GM12878 (cell line): ENCODE data around the gene VCL. TPM values are rescaled to one million over a fixed set of nuclear protein-coding genes. Genes with fewer than 3 reads are reported as not detected.

Source experiments
- ATAC-seq: fragments of 200-7000 bp; cut with Tn5 transposase; 3 replicates; pipeline ENCODE4 v1.9.1; 2020; ENCODE audit warnings: mild to moderate bottlenecking, moderate library complexity
- BruUV-seq: library from RNA; stranded (reverse); fragments of 400-500 nt; replicated peaks from 2 replicates; lab custom pipeline; 2021; lab: Mats Ljungman, UMichigan
- CTCF ChIA-PET: fragments of 300-600 bp; sonication (Branson Sonifier 250); formaldehyde crosslinking; extraction: SDS; loops from one replicate; lab custom pipeline; 2021; ENCODE audit warnings: inconsistent platforms; lab: Yijun Ruan, JAX
- POLR2A ChIA-PET: fragments of 350-600 bp; formaldehyde crosslinking; extraction: SDS; loops from one replicate; lab custom pipeline; 2021; ENCODE audit warnings: inconsistent platforms; lab: Charles Lee
- RAD21 ChIA-PET: fragments of 300-600 bp; sonication (Branson Sonifier 250); formaldehyde crosslinking; loops from one replicate; lab custom pipeline; 2023; ENCODE audit warnings: antibody characterized with exemption; ENCODE audit not compliant: unreplicated experiment; lab: Charles Lee
- SMC1A ChIA-PET: fragments of 300-600 bp; sonication (Branson Sonifier 250); formaldehyde crosslinking; loops from one replicate; lab custom pipeline; 2023; ENCODE audit not compliant: unreplicated experiment, uncharacterized antibody; lab: Charles Lee
- DNase-seq: peaks from one replicate; pipeline ENCODE4 v3.0.0-alpha.2; 2011; ENCODE audit warnings: low read depth, low spot score
- FAIRE-seq: peaks from 3 replicates; lab custom pipeline; 2011; peaks lifted over from hg19 to GRCh38; lab: Jason Lieb, UNC
- H2AFZ ChIP-seq: 2 replicates; pipeline ENCODE4 v1.6.0; 2011; ENCODE audit warnings: low read depth, low read length, control low read depth; ENCODE audit not compliant: control insufficient read depth
- H3K27ac ChIP-seq: 2 replicates; pipeline ENCODE4 v1.5.1; 2011; ENCODE audit warnings: control low read depth; ENCODE audit not compliant: control insufficient read depth, insufficient read depth
- H3K27me3 ChIP-seq, 2 experiments: replicated peaks in 1 of 2; 2 replicates each; pipeline versions ENCODE4 v1.6.0 to v1.6.1; 2011; ENCODE audit warnings: low read length in 1 of 2; ENCODE audit not compliant: control insufficient read depth in 2 of 2, insufficient read depth in 2 of 2
- H3K36me3 ChIP-seq, 2 experiments: 2 replicates each; pipeline ENCODE4 v1.5.1; 2011; ENCODE audit warnings: low read length in 1 of 2; ENCODE audit not compliant: control insufficient read depth in 2 of 2, insufficient read depth in 2 of 2
- H3K4me1 ChIP-seq: 2 replicates; pipeline ENCODE4 v1.6.1; 2011; ENCODE audit warnings: mild to moderate bottlenecking, low read length, moderate library complexity, mixed read lengths; ENCODE audit not compliant: control insufficient read depth, insufficient read depth
- H3K4me2 ChIP-seq: 2 replicates; pipeline ENCODE4 v1.6.0; 2011; ENCODE audit warnings: control low read depth; ENCODE audit not compliant: control insufficient read depth, insufficient read depth
- H3K4me3 ChIP-seq: fragments of 200-600 bp; sonication (generic); 2 replicates; pipeline ENCODE4 v1.5.1; 2016
- H3K79me2 ChIP-seq: 2 replicates; pipeline ENCODE4 v1.6.0; 2011; ENCODE audit warnings: low read length; ENCODE audit not compliant: control insufficient read depth, insufficient read depth
- H3K9ac ChIP-seq: 2 replicates; pipeline ENCODE4 v1.8.0; 2011; ENCODE audit warnings: low read length, control low read depth, mixed read lengths; ENCODE audit not compliant: control insufficient read depth, insufficient read depth
- H3K9me3 ChIP-seq: replicated peaks from 3 replicates; pipeline ENCODE4 v1.5.1; 2011; ENCODE audit warnings: mild to moderate bottlenecking, low read length; ENCODE audit not compliant: control insufficient read depth, insufficient read depth
- H4K20me1 ChIP-seq: 2 replicates; pipeline ENCODE4 v1.6.0; 2011; ENCODE audit not compliant: control insufficient read depth, insufficient read depth
- CREB1 ChIP-seq: IDR thresholded peaks from 2 replicates; pipeline ENCODE4 v1.6.1; 2012; ENCODE audit warnings: low read depth, mild to moderate bottlenecking, inconsistent platforms
- FOXK2 ChIP-seq: fragments of 450-650 bp; IDR thresholded peaks from 2 replicates; pipeline ENCODE4 v1.6.1; 2017; ENCODE audit warnings: mild to moderate bottlenecking, moderate library complexity
- RUNX3 ChIP-seq: IDR thresholded peaks from 2 replicates; pipeline ENCODE4 v1.6.1; 2012; ENCODE audit warnings: low read length, inconsistent platforms
- WGBS: methylation state at CpG from one replicate; pipeline ENCODE4 v1.1.6; 2016; ENCODE audit warnings: low lambda C conversion rate; ENCODE audit not compliant: insufficient replicate concordance, insufficient coverage; ENCODE audit errors: missing lambda C conversion rate; 5-methylcytosine and 5-hydroxymethylcytosine counted together
- in situ Hi-C: fragments of 300-500 bp; cut with MboI; formaldehyde crosslinking; loops from 9 replicates; pipeline ENCODE4 v1.14.3; 2018; ENCODE audit warnings: mixed read lengths
- intact Hi-C: fragments of 100-400 bp; cut with micrococcal nuclease; formaldehyde crosslinking; loops from one replicate; pipeline ENCODE4 v1.14.2; 2022; ENCODE audit not compliant: unreplicated experiment
- polyA plus RNA-seq, 11 experiments: library from polyadenylated mRNA; depleted of rRNA in 4 of 11; unstranded in 6 of 11; stranded (reverse) in 5 of 11; fragments of >200 nt; fragmentation: Nextera tagmentation in 4 of 11; fragmentation: Illumina TruSeq in 1 of 11; extraction: Ambion mirVana in 4 of 11; extraction: Trizol in 1 of 11; gene quantifications; 1 replicate in 1 of 11; 2 replicates in 10 of 11; pipeline versions ENCODE4 v1.2.1 to v1.2.3, GENCODE V29; 2011 to 2016; ENCODE audit warnings: inconsistent platforms in 2 of 11, missing spikeins in 2 of 11, low read depth in 1 of 11
- total RNA-seq, 4 experiments: library from RNA; depleted of rRNA in 3 of 4; stranded (reverse); fragments of >200 nt in 3 of 4; fragmentation: Illumina TruSeq in 1 of 4; extraction: Trizol in 1 of 4; gene quantifications; 2 replicates each; pipeline versions ENCODE4 v1.2.1 to v1.2.3, GENCODE V29; 2013 to 2021
- TF ChIP-seq, protein P1 (sequence below): fragments of 450-650 bp; IDR thresholded peaks from 2 replicates; pipeline ENCODE4 v1.6.1; 2017; ENCODE audit warnings: mild to moderate bottlenecking, low read depth, inconsistent platforms; ENCODE audit not compliant: poor library complexity, severe bottlenecking

The VCL gene
- total and polyA plus RNA-seq, 10 of the 15 experiments (the other 5 are each of a cell fraction or from before 2014, with no cell fraction given) = 6.7 to 54.6 (median 24.3) TPM

DNA sequence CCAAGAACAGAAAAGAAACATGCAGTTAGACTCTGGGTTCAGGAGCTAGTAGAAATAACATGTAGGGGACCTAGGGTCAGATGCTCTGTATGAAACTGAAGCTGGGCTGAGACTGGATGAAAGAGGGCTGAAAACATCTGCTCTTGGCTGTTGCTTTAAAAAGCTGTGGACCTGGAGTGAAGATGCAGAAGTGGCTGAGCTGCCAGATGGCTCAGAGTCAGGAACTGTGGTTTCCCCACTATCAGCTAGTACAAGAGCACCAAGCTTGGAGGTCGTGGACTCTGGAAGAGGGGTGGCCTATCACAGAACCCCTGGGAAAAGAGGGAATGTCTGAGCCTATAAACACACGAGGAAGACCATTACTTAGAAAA lies 159.0 kb downstream of the VCL start:
- ChIA-PET POLR2A (interaction anchor here (0.6 to 3.9 kb wide), 10 partner anchors 10 to 95 kb away, joined by 3 to 44 read pairs (median 6); no protein-coding TSS in a partner anchor), RAD21 (interaction anchor here (0.6 to 6.4 kb wide), 8 partner anchors 10 to 71 kb away, joined by 3 to 58 read pairs (median 4); no protein-coding TSS in a partner anchor), CTCF (interaction anchor here (0.6 to 6.4 kb wide), 8 partner anchors 10 to 722 kb away, joined by 3 to 51 read pairs (median 8); no protein-coding TSS in a partner anchor), SMC1A (interaction anchor here (0.6 to 6.6 kb wide), 16 partner anchors 8 to 860 kb away, joined by 3 to 78 read pairs (median 4); no protein-coding TSS in a partner anchor)
- Histone ChIP-seq H4K20me1 (no peaks in the 10 kb centered on the region), H3K4me1 (peaks cover 14% of the 10 kb centered on the region), H3K27me3 (no peaks in the 10 kb centered on the region), H3K4me3 (0 out of 2 replicates have a peak overlapping the region, but pooled peaks have one; percentile 10), H3K9me3 (no peaks in the 10 kb centered on the region), H3K9ac (0 out of 2 replicates have a peak overlapping the region, but pooled peaks have one; percentile 3), H3K4me2 (peak overlapping the region; percentile 69; the same call in 1 of the 2 replicates), H3K36me3 (no peaks in the 10 kb centered on the region), H3K79me2 (peaks cover 71% of the 10 kb centered on the region), H3K27ac (peak overlapping the region; percentile 38; the same call in 1 of the 2 replicates), H2AFZ (peak overlapping the region; percentile 15; the same call in 1 of the 2 replicates)
- in situ Hi-C loops = no loop called here
- TF ChIP-seq, protein P1, sequence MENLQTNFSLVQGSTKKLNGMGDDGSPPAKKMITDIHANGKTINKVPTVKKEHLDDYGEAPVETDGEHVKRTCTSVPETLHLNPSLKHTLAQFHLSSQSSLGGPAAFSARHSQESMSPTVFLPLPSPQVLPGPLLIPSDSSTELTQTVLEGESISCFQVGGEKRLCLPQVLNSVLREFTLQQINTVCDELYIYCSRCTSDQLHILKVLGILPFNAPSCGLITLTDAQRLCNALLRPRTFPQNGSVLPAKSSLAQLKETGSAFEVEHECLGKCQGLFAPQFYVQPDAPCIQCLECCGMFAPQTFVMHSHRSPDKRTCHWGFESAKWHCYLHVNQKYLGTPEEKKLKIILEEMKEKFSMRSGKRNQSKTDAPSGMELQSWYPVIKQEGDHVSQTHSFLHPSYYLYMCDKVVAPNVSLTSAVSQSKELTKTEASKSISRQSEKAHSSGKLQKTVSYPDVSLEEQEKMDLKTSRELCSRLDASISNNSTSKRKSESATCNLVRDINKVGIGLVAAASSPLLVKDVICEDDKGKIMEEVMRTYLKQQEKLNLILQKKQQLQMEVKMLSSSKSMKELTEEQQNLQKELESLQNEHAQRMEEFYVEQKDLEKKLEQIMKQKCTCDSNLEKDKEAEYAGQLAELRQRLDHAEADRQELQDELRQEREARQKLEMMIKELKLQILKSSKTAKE = no peak
- TF ChIP-seq RUNX3 = 0 out of 2 replicates have a peak, but pooled peaks have one; percentile 30
- no peak for TF ChIP-seq CREB1
- TF ChIP-seq FOXK2 = no peak
- 22% methylated on average over 2 of the region's 2 CpGs for WGBS
- no TSS peak for BruUV-seq
- DNase-seq (no peak), FAIRE-seq (peak; percentile 13), ATAC-seq (peak; percentile 69)
- intact Hi-C loops = loop anchor here (10.0 kb wide), 1 partner anchor 668 kb away; the partner anchor contains the start of gene KAT6B
